ENCODE measurements around the gene TMEM72.

Gene TMEM72

DNA sequence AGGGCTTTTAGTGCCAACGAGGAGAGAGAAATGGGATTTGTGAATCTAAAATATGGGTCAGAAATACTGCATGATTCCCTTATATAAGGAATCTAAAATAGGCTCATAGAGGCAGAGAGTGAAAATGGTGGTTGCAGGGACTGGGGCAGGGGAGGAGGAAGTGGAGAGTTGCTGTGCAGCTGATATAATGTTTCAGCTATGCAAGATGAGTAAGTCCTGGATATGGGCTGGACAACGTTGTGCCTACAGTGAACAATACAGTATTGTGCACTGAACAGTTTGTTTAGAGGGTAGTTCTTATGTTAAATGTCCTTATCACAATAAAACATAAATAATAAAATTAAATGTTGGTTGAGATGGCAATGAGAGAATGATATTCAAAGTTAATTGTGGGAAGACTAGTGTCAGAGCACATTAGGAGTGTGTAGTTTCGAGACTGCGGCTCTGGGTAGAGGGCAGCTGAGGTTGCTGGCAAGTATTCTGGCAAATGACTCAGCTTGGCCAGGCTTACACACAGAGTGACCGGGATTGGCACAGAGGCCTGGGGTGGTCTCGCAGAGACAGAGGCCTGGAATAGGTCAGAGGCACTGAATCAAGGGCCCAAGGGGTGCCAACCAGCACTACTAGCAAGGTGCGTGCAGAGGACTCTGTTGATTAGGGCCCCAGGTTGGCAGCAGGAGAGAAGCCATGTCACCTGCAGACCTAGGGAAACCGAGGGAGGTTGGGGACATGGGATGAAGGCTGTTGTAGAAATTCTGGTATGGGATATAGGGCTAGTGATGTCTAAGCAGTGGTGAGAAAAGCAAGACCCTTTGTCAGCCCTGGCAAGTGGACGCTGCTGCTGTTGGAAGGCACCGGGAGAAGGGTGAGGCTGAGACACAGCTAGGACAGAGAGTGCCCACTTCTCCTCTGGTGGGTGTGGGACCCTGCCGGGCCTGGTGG is 70.3 kb downstream of the TMEM72 start:
- no peak for DNase-seq

GRCh38 chr10:44982114-44982460 is 71.0 kb downstream of the TMEM72 start:
- no peak for DNase-seq

GRCh38 chr10:44982496-44982895 is 71.4 kb downstream of the TMEM72 start:
- no peak for DNase-seq

- no peak for DNase-seq
Observed at GRCh38 chr10:44983066-44983894, 72.1 kb downstream of the TMEM72 start.

DNA sequence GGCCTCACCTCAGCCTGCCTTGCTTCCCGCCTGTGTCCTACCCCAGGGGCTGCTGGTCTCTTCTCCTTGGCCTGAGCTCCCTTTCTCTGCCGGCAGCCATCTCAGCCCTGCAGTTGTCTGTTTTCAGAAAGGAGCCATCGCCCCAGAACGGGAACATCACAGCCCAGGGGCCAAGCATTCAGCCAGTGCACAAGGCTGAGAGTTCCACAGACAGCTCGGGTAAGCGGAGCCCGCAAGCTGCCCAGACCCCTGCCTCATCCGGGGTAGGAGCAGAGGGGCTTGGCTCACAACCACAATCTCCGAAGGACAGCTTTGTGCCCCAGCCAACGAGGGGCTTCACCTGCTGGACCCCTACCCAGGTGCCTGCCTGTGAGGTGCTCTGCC is 72.8 kb downstream of the TMEM72 start:
- DNase-seq, result no peak

GRCh38 chr10:44984671-44985101 is 73.5 kb downstream of the TMEM72 start:
- DNase-seq, result no peak

DNA sequence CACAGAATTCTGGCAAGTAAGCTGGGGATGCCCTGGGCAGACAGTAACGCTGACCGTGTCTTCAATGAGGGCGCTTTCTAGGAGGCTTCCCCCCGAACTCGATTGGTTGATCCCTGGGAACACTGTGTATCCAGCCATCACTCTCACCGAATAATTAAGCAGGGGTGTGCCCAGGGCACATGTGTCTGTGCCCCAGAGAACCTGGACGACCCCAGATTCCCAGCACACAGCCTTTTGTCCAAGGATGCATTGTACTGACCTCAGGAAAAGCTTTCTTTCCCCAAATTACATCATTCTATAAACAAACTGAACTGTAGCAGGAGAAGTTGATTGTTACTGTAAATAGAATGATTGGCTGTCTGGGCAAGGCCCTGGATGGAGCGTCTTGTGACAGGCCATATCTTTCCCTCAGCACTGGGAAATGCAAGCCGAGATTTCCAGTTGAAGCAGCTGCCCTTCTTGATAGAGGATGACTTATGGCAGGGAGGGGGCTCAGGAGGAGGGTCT is 74.1 kb downstream of the TMEM72 start:
- no peak for DNase-seq

GRCh38 chr10:44986179-44986578 is 75.0 kb downstream of the TMEM72 start:
- DNase-seq, result no peak
